Esophagus mucosa (tissue), 1 donor: ENCODE data around the gene MEGF10. TPM values are rescaled to one million over a fixed set of nuclear protein-coding genes. Genes with fewer than 3 reads are reported as not detected.

Experiments
- ATAC-seq: fragments of 200-7000 bp; cut with Tn5 transposase; one replicate; pipeline ENCODE4 v1.9.1; 2020
- total RNA-seq: library from RNA; stranded (reverse); gene quantifications from one replicate; pipeline ENCODE4 v1.2.4, GENCODE V29; 2023
- donor health status: DM: yes; HTN: yes; CAD: no.

Gene MEGF10
- total RNA-seq, 1 donor from 2014 or later: 0.12 TPM

GRCh38 chr5:127375124-127375523 lies 84.5 kb downstream of the MEGF10 start:
- ATAC-seq: no peak

DNA sequence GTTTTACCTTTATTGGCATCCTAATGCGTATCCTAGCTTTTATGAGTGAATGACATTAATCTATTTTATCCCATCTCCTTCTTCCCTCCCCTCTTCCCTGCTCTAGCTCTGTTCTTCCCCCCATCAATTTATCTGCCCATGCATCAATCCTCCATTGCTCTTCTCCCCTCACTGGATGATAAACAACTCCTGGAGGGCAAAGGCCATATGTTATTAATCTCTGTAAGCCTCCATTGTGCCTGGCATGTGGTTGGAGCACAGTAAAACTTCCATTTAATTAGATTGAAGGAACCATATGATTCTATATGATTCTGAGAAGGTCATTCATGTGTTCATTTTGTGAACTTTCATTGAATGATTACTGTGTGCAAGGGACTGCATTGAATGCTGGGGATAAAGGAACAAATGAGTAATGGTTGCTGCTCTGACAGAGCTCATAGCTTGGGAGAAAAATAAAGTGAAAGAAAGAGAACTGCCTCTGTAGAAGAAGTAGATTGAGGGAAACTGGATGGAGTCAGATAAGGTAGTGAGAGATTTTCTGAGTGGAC lies 85.0 kb downstream of the MEGF10 start:
- no peak for ATAC-seq

- no peak for ATAC-seq
These were observed 87.1 kb downstream of the MEGF10 start for GRCh38 chr5:127377651-127378050.

GRCh38 chr5:127385936-127386335 lies 95.3 kb downstream of the MEGF10 start:
- ATAC-seq: no peak

GRCh38 chr5:127386557-127386956 lies 96.0 kb downstream of the MEGF10 start:
- no peak for ATAC-seq

- ATAC-seq: no peak
These were observed 99.0 kb downstream of the MEGF10 start for GRCh38 chr5:127389601-127390000.

- ATAC-seq: no peak
These were observed 102.2 kb downstream of the MEGF10 start for GRCh38 chr5:127392762-127393161.

GRCh38 chr5:127396490-127397155 lies 106.0 kb downstream of the MEGF10 start:
- ATAC-seq: no peak

DNA sequence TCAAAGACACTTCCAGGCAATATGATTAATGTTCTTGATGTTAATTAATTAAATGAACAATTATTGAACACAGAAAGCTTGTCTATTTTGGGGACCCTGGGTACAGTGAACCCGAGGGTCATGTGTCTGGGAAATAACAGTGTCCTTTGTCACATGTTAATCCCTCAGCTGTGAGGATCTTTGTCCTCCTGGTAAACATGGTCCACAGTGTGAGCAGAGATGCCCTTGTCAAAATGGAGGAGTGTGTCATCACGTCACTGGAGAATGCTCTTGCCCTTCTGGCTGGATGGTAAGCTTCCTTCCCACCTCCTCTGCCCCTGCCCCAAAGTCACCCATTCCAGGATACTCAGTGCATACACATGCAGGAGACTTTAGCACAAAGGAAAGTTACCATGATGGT lies 107.9 kb downstream of the MEGF10 start:
- ATAC-seq: no peak

GRCh38 chr5:127399068-127399467 lies 108.5 kb downstream of the MEGF10 start:
- no peak for ATAC-seq

GRCh38 chr5:127400539-127400938 lies 109.9 kb downstream of the MEGF10 start:
- no peak for ATAC-seq

- no peak for ATAC-seq
These were observed 110.5 kb downstream of the MEGF10 start for GRCh38 chr5:127400946-127401670.

DNA sequence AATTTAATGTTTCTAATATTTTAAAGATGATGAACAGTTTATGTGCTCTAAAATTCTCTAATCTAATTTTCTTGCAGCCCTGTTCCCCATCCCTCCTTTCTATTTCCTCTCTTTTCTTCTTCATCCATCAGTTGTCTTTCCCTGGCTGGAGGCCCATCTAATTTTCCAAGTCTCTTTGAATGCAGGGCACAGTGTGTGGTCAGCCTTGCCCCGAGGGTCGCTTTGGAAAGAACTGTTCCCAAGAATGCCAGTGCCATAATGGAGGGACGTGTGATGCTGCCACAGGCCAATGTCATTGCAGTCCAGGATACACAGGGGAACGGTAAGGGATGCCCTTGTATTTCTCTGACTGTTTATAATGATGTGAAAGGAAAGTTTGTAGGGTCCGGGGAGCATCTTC lies 111.8 kb downstream of the MEGF10 start:
- no peak for ATAC-seq

DNA sequence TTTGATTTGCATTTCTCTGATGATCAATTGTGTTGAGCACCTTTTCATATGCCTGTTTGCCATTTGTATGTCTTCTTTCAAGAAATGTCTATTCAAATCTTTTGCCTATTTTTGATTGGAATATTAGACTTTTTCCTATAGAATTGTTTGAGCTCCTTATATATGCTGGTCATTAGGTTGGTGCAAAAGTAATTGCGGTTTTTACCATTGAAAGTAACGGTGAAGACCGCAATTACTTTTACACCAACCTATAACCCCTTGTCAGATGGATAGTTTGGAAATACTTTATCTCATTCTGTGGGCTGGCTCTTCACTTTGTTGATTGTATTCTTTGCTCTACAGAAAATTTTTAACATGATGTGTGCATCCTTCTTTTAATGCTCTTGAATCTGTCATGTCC lies 113.6 kb downstream of the MEGF10 start:
- no peak for ATAC-seq

- ATAC-seq: no peak
These were observed 115.9 kb downstream of the MEGF10 start for GRCh38 chr5:127406326-127407121.

GRCh38 chr5:127409246-127409917 lies 118.8 kb downstream of the MEGF10 start:
- ATAC-seq: no peak

DNA sequence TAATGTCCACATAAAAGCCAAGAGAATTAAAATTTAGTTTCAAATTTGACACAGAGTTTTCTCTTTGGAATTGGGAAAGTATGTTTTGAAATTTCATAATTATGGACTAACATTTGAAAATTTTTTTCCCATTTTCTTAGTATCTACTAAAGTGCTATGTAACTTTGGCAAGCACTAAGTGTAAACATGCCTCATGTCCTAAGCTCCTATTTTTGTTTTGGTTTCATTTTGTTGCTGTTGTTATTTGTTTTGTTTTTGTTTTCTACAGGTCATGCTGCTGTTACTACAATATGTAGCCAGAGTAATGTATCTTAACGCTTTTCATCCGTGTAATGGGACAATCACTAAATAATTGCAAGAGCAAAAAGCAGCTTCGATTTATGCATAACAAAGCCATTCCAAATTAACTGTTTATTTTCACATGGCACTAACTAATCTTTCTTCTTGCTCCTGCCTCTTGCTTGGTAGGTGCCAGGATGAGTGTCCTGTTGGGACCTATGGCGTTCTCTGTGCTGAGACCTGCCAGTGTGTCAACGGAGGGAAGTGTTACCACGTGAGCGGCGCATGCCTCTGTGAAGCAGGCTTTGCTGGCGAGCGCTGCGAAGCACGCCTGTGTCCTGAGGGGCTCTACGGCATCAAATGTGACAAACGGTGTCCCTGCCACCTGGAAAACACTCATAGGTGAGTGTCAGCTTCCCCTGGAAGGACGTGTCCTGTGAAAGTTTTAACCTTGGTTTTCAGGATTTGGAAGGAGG lies 119.5 kb downstream of the MEGF10 start:
- no peak for ATAC-seq

DNA sequence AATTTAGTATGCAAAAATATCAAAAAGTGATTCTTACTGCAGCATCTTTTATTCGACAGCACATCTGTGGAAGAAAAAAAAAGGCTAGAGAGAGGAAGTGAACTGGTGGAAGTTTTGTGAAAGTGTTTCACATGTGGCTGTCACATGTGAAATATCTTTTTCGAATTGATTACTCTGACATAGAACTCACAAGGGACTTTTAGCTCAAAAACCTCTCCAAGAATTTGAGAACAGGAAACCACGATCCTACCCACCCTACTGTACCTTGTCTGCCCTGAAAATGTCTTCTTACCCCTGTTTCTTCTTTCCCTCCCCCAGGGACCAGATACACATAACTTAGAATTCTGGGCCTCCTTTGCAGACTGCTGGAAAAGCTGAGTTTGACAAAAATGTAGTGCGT lies 120.4 kb downstream of the MEGF10 start:
- no peak for ATAC-seq

- no peak for ATAC-seq
These were observed 120.8 kb downstream of the MEGF10 start for GRCh38 chr5:127411381-127411780.

- ATAC-seq: no peak
These were observed 122.1 kb downstream of the MEGF10 start for GRCh38 chr5:127412698-127413097.

GRCh38 chr5:127415034-127415433 lies 124.4 kb downstream of the MEGF10 start:
- ATAC-seq: no peak

- no peak for ATAC-seq
These were observed 126.3 kb downstream of the MEGF10 start for GRCh38 chr5:127416906-127417305.
